ENCODE data around the gene STRADA. TPM values are rescaled to one million over a fixed set of nuclear protein-coding genes. Genes with fewer than 3 reads are reported as not detected.
"Not testable (repeated sequence)": the region's sequence is repeated elsewhere in the genome, so short reads cannot be mapped to it uniquely, and the experiment has no call there.

Gene STRADA
- total and polyA plus RNA-seq, 2 experiments from 2014 or later, result 19.9 to 24.4 TPM

DNA sequence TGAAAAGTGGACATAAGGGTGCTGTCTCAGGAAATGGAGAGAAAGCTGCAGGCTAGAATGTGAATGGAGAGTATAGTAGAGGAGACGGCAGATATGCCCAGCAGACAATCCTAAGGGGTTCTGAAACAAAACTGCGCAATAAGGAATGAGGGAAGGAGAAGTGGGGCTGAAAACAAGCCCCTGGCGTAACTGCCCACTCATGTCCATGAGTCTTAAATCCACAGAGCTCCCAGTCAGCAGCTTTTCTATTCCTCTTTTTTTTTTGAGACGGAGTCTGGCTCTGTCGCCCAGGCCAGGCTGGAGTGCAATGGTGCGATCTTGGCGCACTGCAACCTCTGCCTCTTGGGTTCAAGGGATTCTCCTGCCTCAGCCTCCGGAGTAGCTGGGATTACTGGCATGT lies 5.9 kb downstream of the STRADA start:
- Histone ChIP-seq H3K4me3 (no peak overlapping the region), H3K79me2 (peaks cover 38% of the 10 kb centered on the region), H3K4me1 (ENCODE audit: insufficient read depth) (peaks cover 15% of the 10 kb centered on the region), H3K27ac (no peak overlapping the region), H3K9me3 (ENCODE audit: low read depth) (no peaks in the 10 kb centered on the region), H4K20me1 (ENCODE audit: insufficient read depth, poor library complexity, severe bottlenecking) (no peaks in the 10 kb centered on the region), H3K36me3 (replicated peaks; ENCODE audit: insufficient read depth, low read depth) (no peaks in the 10 kb centered on the region), H2AFZ (no peak overlapping the region), H3K4me2 (no peak overlapping the region), H3K9me2 (replicated peaks; ENCODE audit: insufficient read depth) (no peaks in the 10 kb centered on the region), H3K27me3 (no peaks in the 10 kb centered on the region)
- TF ChIP-seq EZH2phosphoT487 (IDR thresholded peaks at IDR 0.05; ENCODE audit: low read depth, severe bottlenecking, unreplicated experiment), result no peak
- no peak for TF ChIP-seq CTCF (IDR thresholded peaks at IDR 0.05; ENCODE audit: poor library complexity)
- no peak for TF ChIP-seq EZH2 (IDR thresholded peaks at IDR 0.05; ENCODE audit: borderline replicate concordance)
- 96% methylated on average over 8 of the region's 8 CpGs for WGBS (ENCODE audit: low lambda C conversion rate, missing lambda C conversion rate)
- no peak for DNase-seq (ENCODE audit: low spot score)

- H4K20me1 ChIP-seq (ENCODE audit: insufficient read depth, poor library complexity, severe bottlenecking), result no peaks in the 10 kb centered on the region
These were observed 19.2 kb downstream of the STRADA start for GRCh38 chr17:63722403-63722802.

GRCh38 chr17:63720194-63720593 lies 21.4 kb downstream of the STRADA start:
- not testable (repeated sequence) for H3K27ac ChIP-seq; H4K20me1 ChIP-seq (ENCODE audit: insufficient read depth, poor library complexity, severe bottlenecking); H2AFZ ChIP-seq; H3K4me1 ChIP-seq (ENCODE audit: insufficient read depth); H3K79me2 ChIP-seq; H3K36me3 ChIP-seq (replicated peaks; ENCODE audit: insufficient read depth, low read depth); H3K9me3 ChIP-seq (ENCODE audit: low read depth); H3K4me3 ChIP-seq; DNase-seq (ENCODE audit: low spot score); H3K9me2 ChIP-seq (replicated peaks; ENCODE audit: insufficient read depth); H3K4me2 ChIP-seq; H3K27me3 ChIP-seq
- 99% methylated on average over 5 of the region's 5 CpGs for WGBS (ENCODE audit: low lambda C conversion rate, missing lambda C conversion rate)

More at GRCh38 chr17:63722403-63722802, 19.2 kb downstream of the STRADA start:
- no peak for DNase-seq (ENCODE audit: low spot score)
- no peaks in the 10 kb centered on the region for H3K27me3 ChIP-seq
- 64% methylated on average over 2 of the region's 2 CpGs for WGBS (ENCODE audit: low lambda C conversion rate, missing lambda C conversion rate)
- no peak overlapping the region for H3K4me3 ChIP-seq
- H3K9me2 ChIP-seq (replicated peaks; ENCODE audit: insufficient read depth), result no peaks in the 10 kb centered on the region
- no peaks in the 10 kb centered on the region for H3K4me1 ChIP-seq (ENCODE audit: insufficient read depth)
- no peaks in the 10 kb centered on the region for H3K79me2 ChIP-seq
- H3K36me3 ChIP-seq (replicated peaks; ENCODE audit: insufficient read depth, low read depth), result peaks cover 4% of the 10 kb centered on the region
- no peaks in the 10 kb centered on the region for H3K9me3 ChIP-seq (ENCODE audit: low read depth)
- H3K27ac ChIP-seq, result peak overlapping the region; percentile 14
- no peak overlapping the region for H3K4me2 ChIP-seq
- no peak overlapping the region for H2AFZ ChIP-seq
- TF ChIP-seq EZH2phosphoT487 (IDR thresholded peaks at IDR 0.05; ENCODE audit: low read depth, severe bottlenecking, unreplicated experiment), result no peak
- TF ChIP-seq CTCF (IDR thresholded peaks at IDR 0.05; ENCODE audit: poor library complexity), result no peak
- TF ChIP-seq EZH2 (IDR thresholded peaks at IDR 0.05; ENCODE audit: borderline replicate concordance), result no peak

DNA sequence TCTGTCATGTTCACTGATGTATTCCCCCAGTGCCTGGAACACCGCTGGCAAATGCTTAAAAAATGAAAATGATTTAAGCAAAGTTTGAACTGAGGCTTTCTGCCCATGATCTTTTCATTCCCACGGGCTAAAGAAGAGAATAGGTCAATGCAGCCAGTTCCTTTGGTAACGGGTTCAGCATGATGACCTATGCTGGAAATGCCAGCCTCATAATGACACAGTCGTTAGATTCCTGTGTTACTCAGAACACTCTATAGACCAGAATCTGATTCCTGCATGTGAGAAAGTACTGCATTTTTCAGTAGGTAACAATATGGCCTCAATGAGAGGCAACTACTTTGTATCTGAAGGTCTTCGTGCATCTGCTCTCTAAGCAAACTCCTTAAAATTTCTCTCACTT lies 22.6 kb downstream of the STRADA start:
- Histone ChIP-seq H3K27me3 (no peaks in the 10 kb centered on the region), H3K4me3 (no peak overlapping the region), H2AFZ (no peak overlapping the region), H4K20me1 (ENCODE audit: insufficient read depth, poor library complexity, severe bottlenecking) (no peaks in the 10 kb centered on the region), H3K4me1 (ENCODE audit: insufficient read depth) (no peaks in the 10 kb centered on the region), H3K9me3 (ENCODE audit: low read depth) (no peaks in the 10 kb centered on the region), H3K9me2 (replicated peaks; ENCODE audit: insufficient read depth) (no peaks in the 10 kb centered on the region), H3K36me3 (replicated peaks; ENCODE audit: insufficient read depth, low read depth) (no peaks in the 10 kb centered on the region), H3K27ac (no peak overlapping the region), H3K4me2 (no peak overlapping the region), H3K79me2 (no peaks in the 10 kb centered on the region)
- 90% methylated on average over 5 of the region's 5 CpGs for WGBS (ENCODE audit: low lambda C conversion rate, missing lambda C conversion rate)
- no peak for DNase-seq (ENCODE audit: low spot score)
- TF ChIP-seq EZH2 (IDR thresholded peaks at IDR 0.05; ENCODE audit: borderline replicate concordance) (no peak), CTCF (IDR thresholded peaks at IDR 0.05; ENCODE audit: poor library complexity) (no peak), EZH2phosphoT487 (IDR thresholded peaks at IDR 0.05; ENCODE audit: low read depth, severe bottlenecking, unreplicated experiment) (no peak)
